IMR-90 (cell line): ENCODE data around the gene THSD7B. TPM values are rescaled to one million over a fixed set of nuclear protein-coding genes. Genes with fewer than 3 reads are reported as not detected.

Source experiments
- ATAC-seq: fragments of 200-7000 bp; cut with Tn5 transposase; 2 replicates; pipeline ENCODE4 v1.9.1; 2020; ENCODE audit warnings: low read depth, mild to moderate bottlenecking, moderate library complexity
- BruUV-seq: library from RNA; stranded (reverse); fragments of 400-500 nt; replicated peaks from 2 replicates; lab custom pipeline; 2021; lab: Mats Ljungman, UMichigan
- CTCF ChIA-PET: fragments of 300-600 bp; formaldehyde crosslinking; extraction: SDS; loops from one replicate; lab custom pipeline; 2021; ENCODE audit warnings: antibody characterized with exemption; lab: Yijun Ruan, JAX
- POLR2A ChIA-PET: fragments of 300-600 bp; sonication (Branson Sonifier 250); formaldehyde crosslinking; loops from one replicate; lab custom pipeline; 2022; ENCODE audit warnings: antibody characterized with exemption; ENCODE audit not compliant: unreplicated experiment; lab: Charles Lee
- DNase-seq: peaks from one replicate; pipeline ENCODE4 v3.0.0; 2013
- H2AFZ ChIP-seq: replicated peaks from 2 replicates; pipeline ENCODE3; 2013; ENCODE audit warnings: low read length, mild to moderate bottlenecking; ENCODE audit not compliant: poor library complexity
- H2AK5ac ChIP-seq: 2 replicates; pipeline ENCODE4 v1.6.1; 2013; ENCODE audit warnings: low read depth, low read length, inconsistent platforms
- H2AK9ac ChIP-seq: replicated peaks from 2 replicates; pipeline ENCODE3; 2013; ENCODE audit warnings: mild to moderate bottlenecking, low read depth, low read length, moderate library complexity; ENCODE audit not compliant: poor library complexity
- H2BK120ac ChIP-seq: 2 replicates; pipeline ENCODE4 v1.6.1; 2013; ENCODE audit warnings: low read depth, low read length, inconsistent platforms
- H2BK15ac ChIP-seq: 3 replicates; pipeline ENCODE4 v1.6.1; 2013; ENCODE audit warnings: low read depth, low read length, inconsistent platforms
- H2BK20ac ChIP-seq: 2 replicates; pipeline ENCODE4 v1.6.1; 2013; ENCODE audit warnings: low read depth, mild to moderate bottlenecking, inconsistent platforms, low read length, moderate library complexity
- H2BK5ac ChIP-seq: 2 replicates; pipeline ENCODE4 v1.6.1; 2013; ENCODE audit warnings: mild to moderate bottlenecking, low read depth, low read length, inconsistent platforms; ENCODE audit not compliant: poor library complexity, severe bottlenecking
- H3K14ac ChIP-seq: replicated peaks from 2 replicates; pipeline ENCODE4 v1.6.1; 2013; ENCODE audit warnings: low read depth, low read length, inconsistent platforms
- H3K18ac ChIP-seq: 2 replicates; pipeline ENCODE4 v1.6.1; 2013; ENCODE audit warnings: low read depth, low read length, control low read depth
- H3K23ac ChIP-seq: 2 replicates; pipeline ENCODE4 v1.6.1; 2013; ENCODE audit warnings: low read depth, low read length, inconsistent platforms
- H3K27ac ChIP-seq: 2 replicates; pipeline ENCODE4 v1.5.1; 2013; ENCODE audit warnings: mild to moderate bottlenecking, control low read depth, low read length; ENCODE audit not compliant: insufficient read depth
- H3K27me3 ChIP-seq: 2 replicates; pipeline ENCODE4 v1.6.1; 2013; ENCODE audit warnings: low read length; ENCODE audit not compliant: control insufficient read depth, insufficient read depth
- H3K36me3 ChIP-seq: 2 replicates; pipeline ENCODE4 v1.6.1; 2013; ENCODE audit warnings: low read length, mixed read lengths; ENCODE audit not compliant: control insufficient read depth, insufficient read depth
- H3K4ac ChIP-seq: 2 replicates; pipeline ENCODE4 v1.6.1; 2013; ENCODE audit warnings: low read depth, low read length, inconsistent platforms
- H3K4me1 ChIP-seq: 2 replicates; pipeline ENCODE4 v1.6.1; 2013; ENCODE audit warnings: low read length, mixed read lengths; ENCODE audit not compliant: control insufficient read depth, insufficient read depth
- H3K4me2 ChIP-seq: 2 replicates; pipeline ENCODE4 v1.6.1; 2013; ENCODE audit warnings: low read depth, mild to moderate bottlenecking, control low read depth, low read length, moderate library complexity
- H3K4me3 ChIP-seq: 2 replicates; pipeline ENCODE4 v1.5.1; 2013; ENCODE audit warnings: low read depth, mild to moderate bottlenecking, control low read depth, low read length, moderate library complexity; ENCODE audit not compliant: insufficient read depth
- H3K56ac ChIP-seq: 2 replicates; pipeline ENCODE4 v1.6.1; 2013; ENCODE audit warnings: low read length, inconsistent platforms; ENCODE audit not compliant: insufficient read depth; ENCODE audit errors: extremely low read depth
- H3K79me1 ChIP-seq, 2 experiments: 2 replicates each; pipeline ENCODE4 v1.6.1; 2013; ENCODE audit warnings: low read length in 2 of 2, inconsistent platforms in 1 of 2, low read depth in 1 of 2
- H3K9ac ChIP-seq: 2 replicates; pipeline ENCODE4 v1.6.1; 2013; ENCODE audit warnings: low read depth, low read length, control low read depth
- H3K9me1 ChIP-seq: 2 replicates; pipeline ENCODE4 v1.6.1; 2013; ENCODE audit warnings: low read length, inconsistent platforms; ENCODE audit not compliant: insufficient read depth
- H3K9me3 ChIP-seq: 2 replicates; pipeline ENCODE4 v1.6.1; 2013; ENCODE audit warnings: low read length; ENCODE audit not compliant: control insufficient read depth, insufficient read depth
- H4K20me1 ChIP-seq: 2 replicates; pipeline ENCODE4 v1.6.1; 2013; ENCODE audit warnings: low read length, inconsistent platforms; ENCODE audit not compliant: insufficient read depth
- H4K5ac ChIP-seq: 2 replicates; pipeline ENCODE4 v1.6.1; 2013; ENCODE audit warnings: mild to moderate bottlenecking, low read depth, low read length, control low read depth
- H4K8ac ChIP-seq, 2 experiments: 2 replicates each; pipeline ENCODE4 v1.6.1; 2013; ENCODE audit warnings: low read depth in 2 of 2, low read length in 2 of 2, control low read depth in 1 of 2, inconsistent platforms in 1 of 2
- H4K91ac ChIP-seq: 2 replicates; pipeline ENCODE4 v1.6.1; 2013; ENCODE audit warnings: low read depth, low read length, inconsistent platforms; ENCODE audit not compliant: insufficient read depth
- BHLHE40 ChIP-seq: fragments of 150-350 bp; IDR thresholded peaks from 2 replicates; pipeline ENCODE4 v1.6.1; 2016; ENCODE audit warnings: mild to moderate bottlenecking, low read depth, low read length
- CEBPB ChIP-seq: IDR thresholded peaks from 2 replicates; pipeline ENCODE4 v1.6.1; 2012; ENCODE audit warnings: low read depth, low read length, improper control_type of control experiment
- CHD1 ChIP-seq: IDR thresholded peaks from 2 replicates; pipeline ENCODE4 v1.6.1; 2012; ENCODE audit warnings: low read depth, low read length, improper control_type of control experiment
- FOS ChIP-seq: fragments of 150-350 bp; IDR thresholded peaks from 2 replicates; pipeline ENCODE4 v1.6.1; 2016; ENCODE audit warnings: low read depth, low read length
- MAFK ChIP-seq: IDR thresholded peaks from 2 replicates; pipeline ENCODE4 v1.6.1; 2012; ENCODE audit warnings: low read depth, low read length, improper control_type of control experiment
- MAZ ChIP-seq: IDR thresholded peaks from 2 replicates; pipeline ENCODE4 v1.6.1; 2012; ENCODE audit warnings: low read depth, mild to moderate bottlenecking, low read length, improper control_type of control experiment, moderate library complexity, borderline replicate concordance
- MXI1 ChIP-seq: IDR thresholded peaks from 2 replicates; pipeline ENCODE4 v1.6.1; 2012; ENCODE audit warnings: low read depth, mild to moderate bottlenecking, low read length, moderate library complexity, borderline replicate concordance
- POLR2A ChIP-seq: IDR thresholded peaks from 2 replicates; pipeline ENCODE4 v1.6.1; 2012; ENCODE audit warnings: mild to moderate bottlenecking, low read depth, low read length
- RFX5 ChIP-seq: IDR thresholded peaks from 2 replicates; pipeline ENCODE4 v1.8.0; 2012; ENCODE audit warnings: low read depth, mild to moderate bottlenecking, low read length, moderate library complexity
- SMC3 ChIP-seq: fragments of 150-350 bp; IDR thresholded peaks from 2 replicates; pipeline ENCODE4 v1.6.1; 2016; ENCODE audit warnings: low read depth, mild to moderate bottlenecking, antibody characterized with exemption, low read length, moderate library complexity
- WGBS, 2 experiments: methylation state at CpG; one replicate each; pipeline versions ENCODE4 v1.1.5 to v1.1.7; 2013; ENCODE audit warnings: missing lambda C conversion rate in 2 of 2; ENCODE audit not compliant: insufficient read length in 1 of 2; ENCODE audit errors: extremely low coverage in 2 of 2; 5-methylcytosine and 5-hydroxymethylcytosine counted together
- dilution Hi-C: fragments of 300-500 bp; cut with HindIII; formaldehyde crosslinking; loops from one replicate; pipeline ENCODE4 v1.14.3; 2018; ENCODE audit warnings: low sequenced_read_pairs; ENCODE audit not compliant: unreplicated experiment
- in situ Hi-C: fragments of 300-500 bp; cut with MboI; formaldehyde crosslinking; loops from 3 replicates; pipeline ENCODE4 v1.14.3; 2019; ENCODE audit warnings: low sequenced_read_pairs, inconsistent platforms, mixed read lengths
- intact Hi-C: fragments of 100-400 bp; cut with micrococcal nuclease; formaldehyde crosslinking; loops from 2 replicates; pipeline ENCODE4 v1.10.0; 2022
- polyA plus RNA-seq, 3 experiments: library from polyadenylated mRNA; depleted of rRNA; stranded (reverse); fragments of >200 nt; gene quantifications; 2 replicates each; pipeline ENCODE4 v1.2.3, GENCODE V29; 2012; ENCODE audit warnings: low replicate concordance in 1 of 3
- total RNA-seq: library from RNA; depleted of rRNA; stranded (reverse); fragments of >200 nt; gene quantifications from 2 replicates; pipeline ENCODE4 v1.2.3, GENCODE V29; 2012
- TF ChIP-seq, protein P1 (sequence below): fragments of 150-350 bp; IDR thresholded peaks from 2 replicates; pipeline ENCODE4 v1.6.1; 2017; ENCODE audit warnings: mild to moderate bottlenecking, antibody characterized with exemption, low read length, low read depth
- TF ChIP-seq, protein P2 (sequence below): fragments of 150-350 bp; IDR thresholded peaks from 2 replicates; pipeline ENCODE4 v1.6.1; 2016; ENCODE audit warnings: low read depth, mild to moderate bottlenecking, low read length, moderate library complexity, borderline replicate concordance

The THSD7B gene
- total and polyA plus RNA-seq, 2 of the 4 experiments (the other 2 are of a cell fraction) = not detected

DNA sequence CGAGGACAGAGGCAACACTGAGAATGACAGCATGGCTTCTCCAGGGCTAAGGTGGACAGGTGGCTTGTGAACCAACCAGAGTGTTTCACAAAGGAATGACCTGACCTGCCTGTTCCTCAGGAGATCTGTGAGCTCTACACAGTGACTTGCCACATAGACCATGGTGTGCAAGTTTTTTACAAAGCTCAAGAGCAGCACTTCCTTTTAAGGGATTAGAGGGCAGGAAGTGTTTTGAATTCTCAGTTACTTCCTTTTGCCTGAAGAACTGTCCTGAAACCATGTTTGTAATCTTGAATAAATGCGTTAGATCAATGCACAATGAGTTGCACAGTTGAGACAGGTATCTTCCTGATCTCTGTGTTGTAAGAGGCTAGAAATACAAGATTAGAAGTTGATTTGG lies 421.9 kb downstream of the THSD7B start:
- Histone ChIP-seq H2BK120ac (no peak overlapping the region), H3K4me3 (no peak overlapping the region), H3K18ac (no peak overlapping the region), H3K79me1 (no peaks in the 10 kb centered on the region), H3K23ac (no peak overlapping the region), H3K9ac (no peak overlapping the region), H3K14ac (no peak overlapping the region), H3K4me1 (no peaks in the 10 kb centered on the region), H4K5ac (no peak overlapping the region), H2AFZ (no peak overlapping the region), H3K56ac (no peak overlapping the region), H3K4ac (no peak overlapping the region), H2BK20ac (no peak overlapping the region), H3K4me2 (no peak overlapping the region), H3K36me3 (no peaks in the 10 kb centered on the region), H2AK5ac (no peak overlapping the region), H3K9me1 (no peaks in the 10 kb centered on the region), H3K27me3 (no peaks in the 10 kb centered on the region), H2AK9ac (no peak overlapping the region), H4K91ac (no peak overlapping the region), H4K20me1 (no peaks in the 10 kb centered on the region), H2BK15ac (no peak overlapping the region), H2BK5ac (no peak overlapping the region), H3K27ac (no peak overlapping the region), H3K9me3 (peaks cover 17% of the 10 kb centered on the region), H4K8ac (no peak overlapping the region)
- dilution Hi-C loops (no loop called here), intact Hi-C loops (no loop called here), in situ Hi-C loops (no loop called here)
- DNase-seq (no peak), ATAC-seq (no peak)
- BruUV-seq = no TSS peak
- no CpG with 5 or more reads among the region's 2 CpGs for WGBS, 2 experiments
- ChIA-PET CTCF (no interaction called here), POLR2A (no interaction called here)
- TF ChIP-seq MAFK = no peak
- TF ChIP-seq MXI1 = no peak
- no peak for TF ChIP-seq BHLHE40
- no peak for TF ChIP-seq FOS
- no peak for TF ChIP-seq RFX5
- TF ChIP-seq, protein P1, sequence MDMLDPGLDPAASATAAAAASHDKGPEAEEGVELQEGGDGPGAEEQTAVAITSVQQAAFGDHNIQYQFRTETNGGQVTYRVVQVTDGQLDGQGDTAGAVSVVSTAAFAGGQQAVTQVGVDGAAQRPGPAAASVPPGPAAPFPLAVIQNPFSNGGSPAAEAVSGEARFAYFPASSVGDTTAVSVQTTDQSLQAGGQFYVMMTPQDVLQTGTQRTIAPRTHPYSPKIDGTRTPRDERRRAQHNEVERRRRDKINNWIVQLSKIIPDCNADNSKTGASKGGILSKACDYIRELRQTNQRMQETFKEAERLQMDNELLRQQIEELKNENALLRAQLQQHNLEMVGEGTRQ = no peak
- TF ChIP-seq, protein P2, sequence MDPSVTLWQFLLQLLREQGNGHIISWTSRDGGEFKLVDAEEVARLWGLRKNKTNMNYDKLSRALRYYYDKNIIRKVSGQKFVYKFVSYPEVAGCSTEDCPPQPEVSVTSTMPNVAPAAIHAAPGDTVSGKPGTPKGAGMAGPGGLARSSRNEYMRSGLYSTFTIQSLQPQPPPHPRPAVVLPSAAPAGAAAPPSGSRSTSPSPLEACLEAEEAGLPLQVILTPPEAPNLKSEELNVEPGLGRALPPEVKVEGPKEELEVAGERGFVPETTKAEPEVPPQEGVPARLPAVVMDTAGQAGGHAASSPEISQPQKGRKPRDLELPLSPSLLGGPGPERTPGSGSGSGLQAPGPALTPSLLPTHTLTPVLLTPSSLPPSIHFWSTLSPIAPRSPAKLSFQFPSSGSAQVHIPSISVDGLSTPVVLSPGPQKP = no peak
- TF ChIP-seq POLR2A = no peak
- TF ChIP-seq SMC3 = no peak
- TF ChIP-seq CHD1 = no peak
- no peak for TF ChIP-seq CEBPB
- TF ChIP-seq MAZ = no peak
